Colonic mucosa (tissue), 4 donors: ENCODE data around the gene GGN. TPM values are rescaled to one million over a fixed set of nuclear protein-coding genes. Genes with fewer than 3 reads are reported as not detected.
"Not testable (repeated sequence)": the region's sequence is repeated elsewhere in the genome, so short reads cannot be mapped to it uniquely, and the experiment has no call there.

Experiments
- DNase-seq: peaks from one replicate; pipeline ENCODE4 v3.0.0-alpha.2; 2020
- H3K27ac ChIP-seq: fragments of 200-600 bp; one replicate; pipeline ENCODE4 v1.8.0; 2021
- H3K27me3 ChIP-seq: fragments of 200-600 bp; one replicate; pipeline ENCODE4 v1.8.0; 2021
- H3K36me3 ChIP-seq: fragments of 200-600 bp; one replicate; pipeline ENCODE4 v1.8.0; 2021
- H3K4me1 ChIP-seq: fragments of 200-600 bp; one replicate; pipeline ENCODE4 v1.8.0; 2021; ENCODE audit warnings: mild to moderate bottlenecking
- H3K4me3 ChIP-seq: fragments of 200-600 bp; one replicate; pipeline ENCODE4 v1.8.0; 2021
- H3K9ac ChIP-seq, 2 donors: one replicate each; pipeline ENCODE4 v1.7.0; 2013; ENCODE audit warnings: control low read depth in 2 of 2, low read depth in 2 of 2, low read length in 2 of 2
- H3K9me3 ChIP-seq: fragments of 200-600 bp; one replicate; pipeline ENCODE4 v1.8.0; 2021
- CTCF ChIP-seq: fragments of 200-600 bp; IDR thresholded peaks from one replicate; pipeline ENCODE4 v1.8.0; 2022; ENCODE audit warnings: antibody characterized with exemption, mild to moderate bottlenecking
- intact Hi-C: fragments of 100-400 bp; cut with DNase I; formaldehyde crosslinking; loops from one replicate; pipeline ENCODE4 v1.14.1; 2022
- total RNA-seq, 2 donors: library from RNA; stranded (reverse); fragmentation: NEBNext Ultra II Directional in 1 of 2; extraction: Animal tissue kit (Norgen Biotek cat#: 25700) in 1 of 2; gene quantifications; one replicate each; pipeline ENCODE4 v1.2.1, GENCODE V29; 2021
- donor health status: healthy.
- donor health status: DM: no; HTN: no; CAD: no.
- donor health status: DM: no; HTN: no; CAD: no.

GGN gene
- total RNA-seq, 2 donors from 2014 or later, result 0.37 to 0.45 TPM

- Histone ChIP-seq H3K4me1 (no peaks in the 10 kb centered on the region), H3K9me3 (no peaks in the 10 kb centered on the region), H3K27me3 (no peaks in the 10 kb centered on the region), H3K4me3 (no peak overlapping the region), H3K9ac (no peak overlapping the region), H3K27ac (no peak overlapping the region), H3K36me3 (no peaks in the 10 kb centered on the region)
- intact Hi-C loops, result no loop called here
- no peak for TF ChIP-seq CTCF
- DNase-seq, result no peak
Observed at GRCh38 chr19:38417146-38417543, 29.3 kb upstream of the GGN start.

GRCh38 chr19:38413416-38413815 lies 25.6 kb upstream of the GGN start:
- no peak for DNase-seq
- H3K9ac ChIP-seq, result no peak overlapping the region
- intact Hi-C loops, result no loop called here

GRCh38 chr19:38412961-38413360 lies 25.1 kb upstream of the GGN start:
- intact Hi-C loops, result no loop called here
- DNase-seq, result no peak
- H3K27ac ChIP-seq, result no peak overlapping the region
- no peak overlapping the region for H3K9ac ChIP-seq
- TF ChIP-seq CTCF, result no peak
- no peaks in the 10 kb centered on the region for H3K9me3 ChIP-seq
- H3K27me3 ChIP-seq, result no peaks in the 10 kb centered on the region
- no peaks in the 10 kb centered on the region for H3K4me1 ChIP-seq
- H3K4me3 ChIP-seq, result no peak overlapping the region
- H3K36me3 ChIP-seq, result no peaks in the 10 kb centered on the region

More at GRCh38 chr19:38413416-38413815, 25.6 kb upstream of the GGN start:
- Histone ChIP-seq H3K4me1 (no peaks in the 10 kb centered on the region), H3K9me3 (no peaks in the 10 kb centered on the region), H3K36me3 (no peaks in the 10 kb centered on the region), H3K4me3 (no peak overlapping the region), H3K27me3 (no peaks in the 10 kb centered on the region), H3K27ac (no peak overlapping the region)
- TF ChIP-seq CTCF, result no peak

- Histone ChIP-seq H3K27ac (no peak overlapping the region), H3K4me1 (no peaks in the 10 kb centered on the region), H3K4me3 (no peak overlapping the region), H3K9me3 (no peaks in the 10 kb centered on the region), H3K27me3 (no peaks in the 10 kb centered on the region), H3K36me3 (no peaks in the 10 kb centered on the region), H3K9ac (no peak overlapping the region)
- no peak for DNase-seq
- no peak for TF ChIP-seq CTCF
- intact Hi-C loops, result no loop called here
Observed at GRCh38 chr19:38412491-38412890, 24.7 kb upstream of the GGN start.

GRCh38 chr19:38411898-38412297 lies 24.1 kb upstream of the GGN start:
- H3K27me3 ChIP-seq, DNase-seq, H3K4me1 ChIP-seq, H3K9me3 ChIP-seq, H3K27ac ChIP-seq, H3K4me3 ChIP-seq, H3K9ac ChIP-seq, intact Hi-C loops, H3K36me3 ChIP-seq: not testable (repeated sequence)

GRCh38 chr19:38411041-38411712 lies 23.3 kb upstream of the GGN start:
- no peaks in the 10 kb centered on the region for H3K9me3 ChIP-seq
- H3K4me1 ChIP-seq, result no peaks in the 10 kb centered on the region
- intact Hi-C loops, result no loop called here
- no peaks in the 10 kb centered on the region for H3K27me3 ChIP-seq
- no peak overlapping the region for H3K4me3 ChIP-seq
- H3K9ac ChIP-seq, result no peak overlapping the region
- no peaks in the 10 kb centered on the region for H3K36me3 ChIP-seq
- no peak overlapping the region for H3K27ac ChIP-seq
- no peak for DNase-seq
- no peak for TF ChIP-seq CTCF

GRCh38 chr19:38410407-38410806 lies 22.6 kb upstream of the GGN start:
- H3K4me1 ChIP-seq, DNase-seq, H3K9ac ChIP-seq, H3K9me3 ChIP-seq, H3K36me3 ChIP-seq, H3K27ac ChIP-seq, H3K4me3 ChIP-seq, H3K27me3 ChIP-seq, intact Hi-C loops: not testable (repeated sequence)
